HG02623 (cell line): ENCODE measurements around the gene PRR13.
"Not testable (repeated sequence)": the region's sequence is repeated elsewhere in the genome, so short reads cannot be mapped to it uniquely, and the experiment has no call there.

Experiments
- ATAC-seq: cut with Tn5 transposase; IDR thresholded peaks from one replicate; pipeline ENCODE4 v1.9.1; 2021; ENCODE audit warnings: moderate library complexity; ENCODE audit not compliant: unreplicated experiment

Gene PRR13

GRCh38 chr12:53467880-53468279, 26.3 kb downstream of the PRR13 start:
- no peak for ATAC-seq

DNA sequence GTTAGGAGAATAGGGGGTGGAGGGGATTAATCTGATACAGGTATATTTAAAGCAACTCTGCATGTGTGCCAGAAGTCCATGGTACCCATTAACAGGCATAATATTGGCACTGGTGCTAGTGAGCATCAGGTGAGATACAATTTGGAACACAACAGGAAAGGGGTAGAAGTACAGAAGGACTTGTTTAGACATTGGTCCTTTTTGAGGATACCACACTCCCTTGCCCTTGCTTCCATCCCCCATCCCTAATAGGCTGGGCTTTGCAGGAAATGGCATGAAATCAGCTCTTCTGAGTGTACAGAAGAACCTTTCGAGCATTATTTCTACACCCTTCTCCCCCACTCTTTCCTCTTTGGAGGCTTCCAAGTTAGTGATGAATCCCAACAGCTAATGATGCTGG, 26.7 kb downstream of the PRR13 start:
- no peak for ATAC-seq

DNA sequence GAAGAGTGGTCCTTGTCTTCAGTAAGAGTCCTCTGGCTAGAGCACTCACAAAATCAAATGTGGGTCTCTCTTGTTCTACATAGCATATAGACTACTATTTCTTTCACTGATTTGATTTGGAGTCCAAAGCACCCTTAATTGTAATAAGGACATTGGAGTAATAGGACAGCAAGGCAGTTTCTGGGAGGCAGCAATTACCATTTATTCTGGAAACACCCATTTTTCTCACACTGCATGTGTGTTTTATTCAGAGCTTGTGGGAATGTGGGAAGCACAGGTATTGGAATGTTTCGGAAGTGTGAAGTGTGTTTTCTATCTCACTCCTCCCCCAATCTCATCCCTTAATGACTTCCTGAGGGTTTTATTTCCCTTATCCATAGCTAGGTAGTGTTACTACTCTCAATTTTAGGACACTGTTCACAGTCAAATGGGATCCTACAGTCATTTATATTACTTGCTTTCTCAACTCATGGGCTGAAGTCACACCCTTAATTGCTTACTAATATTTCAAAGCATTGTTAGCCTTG, 30.6 kb downstream of the PRR13 start:
- ATAC-seq = no peak

- ATAC-seq = no peak
These were observed 32.5 kb downstream of the PRR13 start for GRCh38 chr12:53474077-53474476.

DNA sequence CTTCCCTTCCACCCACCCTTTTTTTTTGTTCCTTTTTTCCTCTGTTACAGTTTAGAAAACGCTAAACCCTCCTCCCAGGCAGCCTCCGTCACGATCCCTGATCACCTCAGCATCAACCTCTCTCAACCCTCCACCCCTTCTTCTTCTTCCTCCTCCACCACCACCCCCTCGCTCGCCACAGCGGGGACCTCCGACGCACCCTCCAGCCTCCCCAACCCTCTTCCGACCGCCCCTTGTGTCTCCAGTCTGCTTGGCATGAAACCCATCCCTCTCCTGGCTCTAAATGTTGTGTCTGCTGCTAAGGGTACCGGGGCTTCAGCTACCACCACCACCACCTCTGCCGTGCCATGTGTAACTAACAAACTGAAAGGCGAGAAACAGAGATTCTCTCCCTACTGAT, 33.3 kb downstream of the PRR13 start:
- no peak for ATAC-seq

GRCh38 chr12:53476769-53477209, 35.3 kb downstream of the PRR13 start:
- no peak for ATAC-seq

DNA sequence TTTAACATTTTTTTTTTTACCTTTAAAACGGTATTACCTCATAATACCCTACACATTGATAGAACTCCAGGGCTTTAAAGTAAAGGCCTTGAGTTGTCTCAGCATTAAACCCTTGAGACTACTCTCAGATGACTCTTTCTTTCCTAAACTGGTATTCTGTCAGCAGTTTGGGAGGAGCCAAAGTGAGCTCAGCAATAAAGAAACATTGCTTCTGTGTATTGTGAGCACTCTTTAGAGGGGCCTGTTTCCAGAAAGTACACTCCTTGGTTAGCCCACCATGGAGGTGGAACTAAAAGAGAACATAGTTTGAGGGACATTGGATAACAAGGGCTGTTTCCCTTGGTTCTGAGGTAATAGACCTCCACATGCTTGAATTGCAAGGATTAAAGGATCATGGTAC, 37.3 kb downstream of the PRR13 start:
- no peak for ATAC-seq

GRCh38 chr12:53479331-53479730, 37.8 kb downstream of the PRR13 start:
- ATAC-seq = no peak

DNA sequence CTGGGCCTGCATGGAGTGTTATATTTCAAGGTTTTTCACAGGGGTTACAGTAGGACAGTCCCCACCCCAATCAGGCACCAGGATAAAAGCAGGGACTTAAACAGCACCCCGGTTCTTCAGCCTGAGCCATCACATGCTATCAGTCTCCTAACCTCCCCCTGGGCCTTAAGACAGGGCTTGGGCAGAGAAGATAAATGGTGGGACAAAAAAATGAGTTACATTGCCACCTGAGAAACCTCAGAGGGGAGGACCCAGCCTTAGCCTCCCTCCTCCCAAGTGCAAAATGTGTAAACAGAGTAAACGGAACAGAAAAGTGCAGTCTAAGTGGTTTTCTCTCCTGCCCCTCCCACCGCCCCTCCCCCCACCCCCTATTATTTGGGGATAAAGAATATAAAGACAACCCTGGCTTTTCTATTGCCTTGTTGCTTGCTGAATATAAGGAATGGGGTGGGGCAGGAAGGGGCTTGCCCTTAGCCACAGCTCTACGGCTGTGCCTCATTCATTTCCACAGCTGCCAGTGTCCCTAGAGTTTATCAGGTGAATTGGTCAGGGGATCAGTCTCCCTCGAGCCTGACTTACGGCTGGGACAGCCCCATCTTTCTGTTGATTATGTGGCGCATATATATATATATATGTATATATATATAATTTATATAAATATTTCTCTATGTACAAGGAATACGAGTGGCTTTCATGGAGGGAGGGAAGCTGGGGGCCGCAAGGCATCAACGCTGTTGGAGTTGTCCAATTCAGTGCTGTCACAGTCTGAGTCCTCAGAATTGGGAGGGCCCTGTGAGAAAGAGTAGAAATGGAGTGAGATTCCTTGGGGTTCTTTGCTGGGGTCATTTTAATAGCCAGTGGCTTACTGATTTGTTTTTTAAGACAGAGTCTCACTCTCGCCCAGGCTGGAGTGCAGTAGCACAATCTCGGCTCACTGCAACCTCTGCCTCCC, 39.2 kb downstream of the PRR13 start:
- ATAC-seq = no peak

GRCh38 chr12:53481458-53481857, 39.9 kb downstream of the PRR13 start:
- ATAC-seq = not testable (repeated sequence)

DNA sequence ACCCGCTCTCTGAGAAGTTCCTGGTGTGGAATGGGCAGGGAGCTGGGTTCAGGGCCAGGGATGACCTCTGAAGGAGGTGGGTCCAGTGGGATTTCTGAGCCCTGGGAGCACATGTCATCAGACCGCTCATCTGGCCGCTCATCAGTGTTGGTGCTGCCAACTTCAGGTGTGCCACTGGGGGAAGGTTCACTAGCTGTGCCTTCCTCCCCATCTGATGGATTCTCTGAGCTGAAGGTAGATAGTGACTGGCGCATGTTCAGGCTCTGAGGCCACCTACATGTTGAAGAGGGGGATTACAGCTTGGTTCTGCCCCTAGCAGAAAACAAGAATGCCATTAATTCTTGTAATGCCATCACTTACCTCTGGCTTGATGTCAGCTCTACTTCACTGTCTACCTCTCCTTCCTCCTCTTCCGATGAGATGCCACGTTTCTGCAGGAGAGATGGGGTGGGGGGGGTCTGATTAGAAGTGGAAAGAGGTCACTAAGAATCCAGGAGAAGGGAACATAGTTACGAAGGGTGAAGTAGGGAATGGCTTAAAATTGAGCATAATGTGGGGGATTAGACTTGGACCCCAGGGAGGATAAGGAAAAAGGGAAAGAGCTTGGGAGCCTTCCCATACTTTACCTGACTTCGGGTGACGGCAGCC, 40.5 kb downstream of the PRR13 start:
- no peak for ATAC-seq

DNA sequence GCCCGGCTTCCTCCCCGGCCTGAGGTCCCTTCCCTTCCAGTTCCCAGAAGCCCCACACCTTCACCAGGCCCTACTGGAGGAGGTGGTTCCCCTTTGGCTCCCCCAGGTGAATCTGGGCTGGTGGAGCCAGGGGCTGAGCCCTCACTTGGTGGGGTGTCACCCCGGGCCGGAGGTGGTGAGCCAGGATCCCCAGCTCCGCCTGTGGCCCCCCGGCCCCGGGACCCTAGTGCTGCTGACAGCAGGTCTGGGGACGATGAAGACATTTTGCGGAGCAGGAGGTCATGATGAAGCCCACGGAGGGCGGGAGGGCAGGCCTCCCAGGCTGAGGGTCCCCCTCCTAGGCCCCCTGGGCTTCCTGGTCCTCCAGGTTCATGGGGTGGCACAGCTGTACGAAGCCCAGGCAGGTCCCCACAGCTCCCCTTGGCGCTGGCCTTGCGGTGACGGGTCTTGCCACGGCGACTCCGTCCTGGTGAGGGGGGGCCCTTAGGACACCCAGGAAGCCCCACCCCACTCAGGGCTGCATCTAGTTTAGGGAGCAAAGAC, 41.2 kb downstream of the PRR13 start:
- ATAC-seq = no peak

GRCh38 chr12:53483225-53483978, 41.9 kb downstream of the PRR13 start:
- no peak for ATAC-seq

DNA sequence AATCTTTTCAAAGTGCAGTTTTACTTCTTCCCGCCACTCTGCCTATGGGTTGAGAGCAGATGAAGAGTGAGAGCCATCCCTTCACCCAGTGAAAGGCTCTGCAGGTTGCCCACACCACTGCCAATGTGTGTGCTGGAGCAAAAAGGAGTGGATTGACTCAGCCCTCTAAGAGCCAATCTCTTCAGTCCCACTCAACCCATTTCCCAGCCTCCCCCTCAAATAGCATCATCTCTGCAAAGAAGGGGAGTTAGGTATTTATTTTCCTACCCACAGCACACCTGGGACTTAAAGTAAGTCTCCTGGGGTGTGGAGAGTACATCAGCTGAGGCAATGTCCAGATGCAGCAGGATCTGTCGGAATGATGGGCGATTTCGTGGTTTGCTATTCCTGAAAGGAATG, 42.4 kb downstream of the PRR13 start:
- no peak for ATAC-seq

- no peak for ATAC-seq
These were observed 43.4 kb downstream of the PRR13 start for GRCh38 chr12:53484686-53485575.

DNA sequence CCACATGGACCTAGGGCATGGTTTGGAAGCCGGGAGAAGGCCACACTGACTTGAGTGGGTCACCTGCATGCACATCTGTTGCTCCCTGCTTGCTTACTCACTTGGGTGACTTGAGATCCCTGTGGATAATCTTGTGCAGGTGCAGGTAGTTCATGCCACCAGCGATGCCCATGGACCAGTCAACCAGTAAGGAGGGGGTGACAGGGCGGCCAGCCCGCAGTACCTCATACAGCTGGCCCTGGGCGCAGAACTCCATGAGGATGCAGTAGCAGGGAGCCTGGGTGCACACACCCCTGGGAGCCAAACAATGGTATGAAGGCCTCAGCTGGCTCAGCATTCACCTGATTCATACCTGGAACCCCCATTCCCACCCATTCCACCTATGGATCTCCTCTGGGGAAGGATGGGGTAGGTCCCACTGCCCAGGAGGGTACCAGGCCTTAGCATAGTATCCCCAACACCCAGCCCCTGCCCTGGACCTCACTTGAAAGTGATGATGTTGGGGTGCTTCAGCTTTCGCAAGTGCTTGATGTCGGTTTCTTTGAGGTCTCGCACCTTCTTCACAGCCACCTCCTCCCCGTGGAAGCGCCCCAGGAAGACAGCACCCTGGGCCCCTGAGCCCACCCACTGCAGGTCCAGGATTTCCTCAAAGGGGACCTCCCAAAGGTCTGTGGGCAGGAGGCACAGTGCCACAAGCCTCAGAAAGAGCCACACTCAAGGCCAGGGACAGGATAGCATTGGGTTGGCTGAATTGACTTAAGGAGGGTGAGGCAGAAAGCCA, 44.6 kb downstream of the PRR13 start:
- no peak for ATAC-seq

DNA sequence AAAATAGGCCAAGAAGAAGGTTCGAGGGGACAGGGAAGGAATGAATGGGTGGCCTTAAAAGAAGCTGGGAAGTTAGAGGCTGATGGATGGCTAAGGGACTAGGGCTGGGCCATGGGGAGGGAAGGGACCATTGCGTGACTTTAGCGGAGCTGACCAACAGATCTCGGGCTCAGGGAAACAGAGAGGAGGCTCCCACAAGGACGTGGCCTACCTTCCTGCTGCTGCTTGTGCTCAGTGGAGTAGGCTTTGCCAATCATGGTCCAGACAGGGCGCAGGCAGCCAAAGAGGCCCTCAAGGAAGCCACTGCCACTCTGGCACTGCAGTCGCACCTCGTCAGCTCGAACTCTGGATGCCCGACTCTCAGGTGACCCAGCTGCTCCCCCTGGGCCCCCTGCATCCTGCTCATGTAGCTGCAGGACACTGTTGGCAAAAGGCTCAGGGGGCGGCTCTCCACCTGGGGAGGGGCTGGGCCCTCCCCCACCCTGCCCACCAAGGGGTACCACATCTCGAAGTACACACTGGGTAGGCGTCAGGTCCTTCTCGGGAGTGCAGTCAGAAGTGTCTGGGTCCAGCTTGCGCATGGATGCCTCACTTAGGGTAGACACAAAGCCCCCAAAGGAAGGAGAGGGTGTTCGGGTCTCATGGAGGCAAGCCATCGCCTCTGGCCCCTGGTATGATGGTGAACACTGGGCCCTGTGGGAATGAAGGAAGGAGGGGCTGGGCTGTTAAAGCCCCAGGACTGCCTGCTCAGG, 45.4 kb downstream of the PRR13 start:
- ATAC-seq = no peak

GRCh38 chr12:53489242-53489864, 47.8 kb downstream of the PRR13 start:
- no peak for ATAC-seq
